Nucleus accumbens (tissue), 56 donors: ENCODE data around the gene INCENP.
"Not testable (repeated sequence)": the region's sequence is repeated elsewhere in the genome, so short reads cannot be mapped to it uniquely, and the experiment has no call there.

Experiments used
- DNase-seq, 56 donors: peaks; one replicate each; lab custom pipeline; 2025; lab: John Stamatoyannopoulos, UW

INCENP gene

GRCh38 chr11:62123669-62124185 lies at the start of gene INCENP:
Gene INCENP, plus strand, starts transcription at chr11:62124011. Its CDS starts 4,151 bp downstream, at chr11:62128162.
- DNase-seq, result peak; percentile 76 to 98 (median 96)

GRCh38 chr11:62075438-62075837 lies 48.4 kb upstream of the INCENP start:
- DNase-seq, result no peak

- DNase-seq, result no peak
These were observed 46.7 kb upstream of the INCENP start for GRCh38 chr11:62077132-62077531.

GRCh38 chr11:62081378-62082291 lies 42.2 kb upstream of the INCENP start:
- peak in 53 of 56 donors; percentile 9 to 92 (median 74) for DNase-seq

- DNase-seq, result no peak
These were observed 41.5 kb upstream of the INCENP start for GRCh38 chr11:62082292-62082657.

DNA sequence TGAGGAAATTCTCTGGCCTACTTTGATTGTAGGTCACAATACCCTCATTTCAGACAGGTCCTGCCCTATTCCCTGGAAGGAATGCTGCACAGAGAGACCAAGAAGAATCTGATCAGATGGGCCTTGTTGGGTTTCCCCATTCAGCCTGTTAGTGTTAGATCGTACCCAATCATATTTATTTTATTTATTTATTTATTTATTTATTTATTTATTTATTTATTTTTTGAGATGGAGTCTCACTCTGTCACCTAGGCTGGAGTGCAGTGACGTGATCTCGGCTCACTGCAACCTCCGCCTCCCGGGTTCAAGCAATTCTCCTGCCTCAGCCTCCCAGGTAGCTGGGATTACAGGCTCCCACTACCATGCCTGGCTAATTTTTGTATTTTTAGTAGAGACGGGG lies 39.0 kb upstream of the INCENP start:
- not testable (repeated sequence) for DNase-seq

DNA sequence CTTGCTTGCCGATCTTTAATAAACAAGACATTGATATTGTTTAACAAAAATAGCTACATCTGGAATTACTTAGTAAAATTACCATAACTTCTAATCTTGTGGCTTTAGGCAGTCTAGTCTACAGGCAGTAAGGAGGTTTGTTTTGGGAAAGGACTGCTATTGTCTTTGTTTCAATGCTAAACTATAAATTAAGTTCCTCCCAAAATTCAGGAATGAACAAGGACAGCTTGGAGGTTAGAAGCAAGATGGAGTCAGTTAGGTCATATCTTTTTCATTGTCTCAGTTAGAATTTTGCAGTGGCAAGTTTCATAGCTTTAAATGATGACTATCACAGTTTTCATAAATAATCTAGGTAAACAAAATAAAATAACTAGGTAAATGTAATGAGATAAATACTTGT lies 36.1 kb upstream of the INCENP start:
- DNase-seq, result no peak

DNA sequence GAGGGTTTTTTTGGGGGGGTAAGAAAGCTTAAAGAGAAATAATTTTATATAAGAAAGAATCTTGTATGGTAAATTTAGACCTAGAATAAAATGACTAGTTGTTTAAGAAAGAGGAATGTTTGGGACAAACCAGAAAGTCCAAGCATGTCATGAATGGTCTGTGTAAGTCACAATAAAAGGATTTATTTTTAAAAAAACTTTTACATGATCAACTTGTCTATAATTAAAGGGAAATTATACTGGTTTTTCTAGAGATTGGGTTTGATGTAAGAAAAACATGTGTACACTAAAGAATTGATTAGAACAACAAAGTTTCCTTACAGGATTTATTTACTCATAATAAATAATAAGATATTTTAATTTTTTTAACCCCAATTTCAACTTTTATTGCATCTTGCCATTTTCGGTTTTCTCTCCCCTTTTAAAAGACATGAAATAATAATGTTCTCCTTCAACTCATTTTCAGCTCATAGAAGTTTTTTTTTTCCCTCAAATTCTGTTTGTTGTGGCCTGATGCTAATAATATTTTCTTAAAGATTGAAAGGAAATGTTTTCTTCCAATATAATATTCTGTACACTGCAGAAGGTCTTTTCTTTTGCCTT lies 35.4 kb upstream of the INCENP start:
- DNase-seq, result no peak

GRCh38 chr11:62103141-62103540 lies 20.7 kb upstream of the INCENP start:
- no peak for DNase-seq

GRCh38 chr11:62103986-62104385 lies 19.8 kb upstream of the INCENP start:
- DNase-seq, result no peak

DNA sequence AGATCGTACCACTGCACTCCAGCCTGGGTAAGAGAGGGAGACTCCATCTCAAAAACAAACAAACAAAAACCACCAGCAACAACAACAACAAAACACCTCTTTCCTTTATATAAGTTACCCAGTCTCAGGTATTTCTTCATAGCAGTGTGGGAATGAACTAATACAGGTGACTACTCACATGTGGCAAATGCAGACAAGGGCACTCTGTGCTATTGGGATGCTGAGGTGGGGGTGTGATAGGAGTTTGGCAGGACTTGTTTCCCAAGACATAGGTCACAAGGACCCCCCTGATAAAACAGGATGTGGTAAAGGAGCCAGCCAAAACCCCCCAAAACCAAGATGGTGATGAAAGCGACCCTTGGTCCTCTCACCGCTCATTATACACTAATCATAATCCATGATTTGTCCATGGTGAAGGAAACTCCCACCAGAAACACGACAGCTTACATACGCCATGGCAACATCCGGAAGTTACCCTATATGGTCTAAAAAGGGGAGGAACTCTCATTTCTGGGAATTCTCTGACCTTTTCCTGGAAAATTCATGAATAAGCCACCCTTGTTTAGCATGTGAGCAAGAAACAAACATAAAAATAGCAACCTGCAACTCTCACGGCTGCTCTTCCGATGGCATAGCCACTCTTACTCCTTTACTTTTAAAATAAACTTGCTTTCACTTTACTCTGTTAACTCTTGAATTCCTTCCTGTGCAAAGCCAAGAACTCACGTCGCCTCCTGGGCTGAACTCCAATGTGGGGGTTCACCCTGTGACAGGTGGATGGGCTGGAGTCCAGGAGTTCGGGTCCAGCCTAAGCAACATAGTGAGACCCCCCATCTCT lies 18.8 kb upstream of the INCENP start:
- no peak for DNase-seq

GRCh38 chr11:62105667-62106191 lies 18.1 kb upstream of the INCENP start:
- no peak for DNase-seq

DNA sequence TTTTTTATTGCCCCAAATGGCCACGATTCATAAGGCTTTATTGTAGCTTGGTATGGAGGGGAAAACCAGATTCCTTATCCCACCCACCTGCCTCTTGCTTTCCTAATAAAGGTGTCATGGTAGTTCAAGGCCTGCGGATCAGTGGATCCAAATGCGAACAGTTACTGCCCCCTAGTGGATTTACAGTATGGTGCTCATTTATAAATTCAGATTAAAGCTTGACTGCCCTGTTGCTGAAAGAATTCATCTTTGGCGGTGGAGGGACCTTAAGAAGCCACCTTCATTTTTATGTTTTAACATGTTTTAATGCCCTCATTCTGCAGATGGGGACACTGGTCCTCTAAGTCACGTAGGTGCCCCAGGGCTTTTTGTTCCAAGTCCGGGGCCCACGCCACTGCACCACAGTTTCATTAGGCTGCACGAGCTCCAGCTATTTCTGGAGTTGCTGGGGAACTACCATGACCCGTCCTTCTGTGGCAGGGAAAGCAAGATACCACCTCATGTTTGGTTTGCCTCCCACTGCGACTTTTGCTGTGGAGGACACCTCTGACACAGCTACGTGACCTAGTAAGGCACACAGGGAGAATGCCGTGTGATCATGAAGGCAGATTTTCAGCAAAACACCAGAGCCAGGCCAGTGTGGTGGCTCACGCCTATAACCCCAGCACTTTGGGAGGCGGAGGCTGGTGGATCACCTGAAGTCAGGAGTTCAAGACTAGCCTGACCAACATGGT lies 15.6 kb upstream of the INCENP start:
- DNase-seq, result peak in 28 of 56 donors; percentile 2 to 55 (median 22)

DNA sequence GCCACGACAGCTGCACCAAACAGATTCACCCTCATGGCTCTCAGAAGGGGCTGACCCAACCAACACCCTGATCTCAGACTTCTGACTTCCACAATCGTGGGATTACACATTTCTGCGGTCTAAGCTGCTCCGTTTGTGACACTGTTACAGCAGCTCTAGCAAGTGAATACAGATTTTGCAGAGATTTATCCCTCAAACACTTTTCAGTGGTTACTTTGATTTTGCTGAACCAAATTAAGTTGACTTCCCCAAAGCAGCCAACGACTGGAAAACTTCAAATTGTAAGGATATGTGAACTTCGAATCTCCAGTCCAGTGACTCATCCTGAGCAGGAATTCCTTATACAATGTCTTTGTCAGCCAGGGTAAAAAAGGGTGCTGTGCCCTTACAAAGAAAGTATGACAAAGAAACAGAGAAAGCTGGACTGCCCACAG lies 14.8 kb upstream of the INCENP start:
- DNase-seq, result no peak

GRCh38 chr11:62115085-62115694 lies 8.6 kb upstream of the INCENP start:
- peak in 8 of 56 donors; percentile 3 to 43 (median 14) for DNase-seq

DNA sequence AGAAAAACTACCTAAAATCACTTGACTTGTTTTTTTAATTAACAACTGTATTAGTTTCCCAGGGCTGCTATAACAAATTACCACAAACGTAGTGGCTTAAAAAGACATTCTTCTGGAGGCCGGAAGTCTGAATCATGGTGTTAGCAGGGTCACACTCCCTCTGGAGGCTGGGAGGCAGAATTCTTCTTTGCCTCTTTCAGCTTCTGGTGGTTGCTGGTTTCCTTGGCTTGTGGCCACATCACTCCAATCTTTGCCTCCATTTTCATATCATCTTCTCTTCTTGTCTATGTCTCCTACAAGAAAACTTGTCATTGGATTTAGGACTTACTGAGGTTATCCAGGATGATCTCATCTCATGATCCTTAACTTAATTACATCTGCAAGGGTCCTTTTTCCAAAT lies 7.4 kb upstream of the INCENP start:
- DNase-seq, result no peak

DNA sequence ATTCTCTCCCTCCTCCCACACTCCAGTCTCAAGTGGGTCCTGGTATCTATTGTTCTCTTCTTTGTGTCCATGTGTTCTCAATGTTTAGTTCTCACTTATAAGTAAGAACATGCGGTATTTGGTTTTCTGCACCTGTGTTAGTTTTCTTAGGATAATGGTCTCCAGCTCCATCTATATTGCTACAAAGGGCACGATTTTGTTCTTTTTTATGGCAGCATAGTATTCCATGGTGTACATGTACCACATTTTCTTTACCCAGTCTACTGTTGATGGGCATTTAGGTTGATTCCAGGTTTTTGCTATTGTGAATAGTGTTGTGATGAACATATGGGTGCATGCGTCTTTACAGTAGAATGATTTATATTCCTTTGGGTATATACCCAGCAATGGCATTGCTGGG lies 4.2 kb upstream of the INCENP start:
- DNase-seq, result no peak

GRCh38 chr11:62120001-62120400 lies 3.8 kb upstream of the INCENP start:
- no peak for DNase-seq

DNA sequence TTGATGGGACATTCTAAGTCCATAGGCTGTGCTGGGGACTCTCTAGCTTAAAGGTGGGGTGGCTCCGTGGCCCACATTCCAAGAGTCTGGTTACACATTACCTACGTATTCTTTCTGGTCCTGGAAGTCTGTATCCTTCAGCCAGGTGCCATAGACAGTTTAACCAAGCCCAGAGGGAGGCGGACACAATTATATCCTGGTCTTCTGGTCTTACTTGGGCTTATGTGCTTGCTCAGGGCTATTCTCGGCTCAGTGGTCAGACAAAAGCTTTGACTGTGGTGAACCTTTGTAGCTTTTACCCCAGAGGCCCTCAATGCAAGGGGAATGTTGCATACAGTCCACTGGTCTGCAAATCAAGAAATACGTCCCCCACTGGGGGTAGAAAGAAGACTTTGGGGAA lies 3.4 kb upstream of the INCENP start:
- no peak for DNase-seq
